ENCODE measurements around the gene CHAT.

The CHAT gene

DNA sequence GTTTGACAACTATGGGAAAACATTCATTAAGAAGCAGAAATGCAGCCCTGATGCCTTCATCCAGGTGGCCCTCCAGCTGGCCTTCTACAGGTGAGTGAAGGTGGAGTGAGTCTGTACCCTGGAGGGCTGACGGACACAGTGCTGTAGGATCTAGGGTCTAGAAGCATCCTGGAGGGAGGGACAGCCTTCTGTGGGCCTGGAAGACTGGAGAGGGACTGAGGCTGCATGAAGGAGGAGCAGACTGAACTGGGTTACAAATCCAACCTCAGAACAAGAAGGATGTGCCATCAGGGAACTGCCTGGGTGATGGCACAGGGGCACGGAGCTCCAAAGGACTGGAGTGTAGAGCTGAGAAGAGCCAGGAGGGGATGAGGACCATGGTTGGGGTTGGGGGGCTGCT is 38.1 kb downstream of the CHAT start:
- DNase-seq (ENCODE audit: low read depth in 2 of 2, low spot score in 1 of 2) = no peak

DNA sequence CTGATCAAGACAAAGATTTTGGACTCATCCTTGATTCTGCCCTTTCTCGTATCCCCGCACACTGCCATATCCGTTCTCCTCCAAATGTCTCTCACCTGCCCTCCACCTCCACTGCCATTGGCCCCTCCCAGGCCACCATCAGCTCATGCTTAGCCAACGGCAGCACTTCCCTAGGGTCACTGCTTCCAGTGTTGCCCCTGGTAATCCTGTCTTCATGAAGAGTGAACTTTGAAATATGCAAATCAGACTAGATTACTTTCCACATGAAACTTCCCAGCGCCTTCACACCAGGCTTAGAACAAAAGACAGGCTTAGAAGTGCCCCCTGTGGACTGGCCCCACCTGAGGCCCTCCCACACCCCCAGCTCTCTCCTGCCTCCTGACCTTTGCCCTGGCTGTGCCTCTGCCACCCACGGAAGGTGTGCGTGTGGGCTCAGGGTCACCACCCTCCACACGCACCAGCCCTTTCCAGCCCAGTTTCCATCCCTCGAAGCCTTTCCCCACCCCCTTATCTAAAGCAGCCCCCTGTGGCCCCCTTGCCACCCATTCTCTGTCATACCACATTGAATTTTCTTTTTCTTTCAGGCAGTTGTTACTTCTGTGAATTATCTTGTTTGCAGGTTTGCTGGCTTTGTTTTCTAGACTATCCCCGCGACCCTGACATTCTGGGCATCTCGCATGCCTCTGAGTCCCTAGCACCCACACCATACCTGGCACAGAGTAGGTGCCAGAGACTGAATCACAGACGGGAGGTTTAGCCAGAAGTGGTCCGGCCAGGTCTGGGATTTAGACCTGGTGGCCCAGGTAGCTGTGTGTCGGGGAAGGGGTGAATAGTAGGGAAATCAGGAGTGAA is 38.8 kb downstream of the CHAT start:
- no peak for DNase-seq (ENCODE audit: low read depth in 2 of 2, low spot score in 1 of 2)

DNA sequence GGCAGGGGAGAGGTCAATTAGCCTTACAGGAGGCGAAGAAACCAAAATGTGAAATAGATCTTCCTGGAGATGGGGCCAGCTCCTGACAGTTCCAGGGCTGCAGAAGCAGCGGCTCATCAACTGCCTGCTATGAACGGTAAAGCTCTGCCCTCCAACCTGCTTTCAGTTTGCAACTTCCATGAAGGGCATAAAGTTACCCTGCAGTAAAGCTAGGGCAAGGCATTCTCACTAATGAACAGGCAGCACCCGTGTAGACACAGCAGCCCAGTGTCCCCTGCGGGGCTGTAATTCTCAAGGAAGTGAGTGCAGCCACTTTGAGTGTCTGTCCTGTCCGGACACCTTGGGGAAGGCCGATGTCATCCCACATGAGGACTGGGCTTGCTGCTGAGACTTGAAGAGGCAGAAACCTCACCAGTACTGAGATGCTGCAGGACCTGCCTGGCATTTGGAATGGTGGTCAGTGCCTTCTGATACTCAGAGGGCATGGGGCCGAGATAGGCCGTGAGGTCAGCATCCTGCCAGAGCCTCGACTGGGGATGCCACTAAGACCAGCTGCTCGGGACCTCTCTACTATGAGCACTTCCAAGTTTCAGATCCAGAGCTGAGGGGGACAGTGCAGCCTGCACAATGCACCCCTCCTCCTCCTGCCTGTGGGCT is 39.6 kb downstream of the CHAT start:
- DNase-seq (ENCODE audit: low read depth in 2 of 2, low spot score in 1 of 2) = no peak

DNA sequence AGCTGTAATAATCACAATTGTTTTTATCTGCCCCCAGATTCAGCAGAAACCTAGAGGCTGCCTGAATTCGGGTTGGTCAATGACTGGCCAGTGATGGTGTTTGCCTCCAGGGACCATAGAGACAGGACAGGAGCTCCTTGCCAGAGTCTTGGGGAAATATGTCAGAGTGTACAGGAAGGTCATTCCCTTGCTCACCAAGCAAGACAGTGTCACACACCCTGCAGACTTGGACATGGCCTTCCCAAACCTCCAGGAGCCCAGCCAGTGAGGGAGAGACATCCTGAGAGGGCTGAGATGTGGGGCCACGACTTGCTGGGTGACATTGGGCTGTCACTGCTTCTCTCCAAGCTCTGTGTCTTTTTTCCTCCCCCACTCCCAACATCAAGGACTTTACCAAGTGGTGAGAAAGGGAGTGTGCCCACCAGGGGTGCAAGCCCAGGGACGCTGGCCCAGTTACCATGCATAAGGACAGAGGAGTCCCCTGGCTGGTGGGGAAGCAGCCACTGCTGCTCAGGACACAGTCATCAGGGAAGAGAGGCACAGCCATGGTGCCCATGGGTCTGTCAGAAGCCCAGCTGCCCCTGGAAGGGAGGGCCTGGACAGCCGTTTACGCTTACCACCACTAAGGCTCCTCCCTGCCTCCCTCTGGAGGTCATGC is 40.3 kb downstream of the CHAT start:
- no peak for DNase-seq (ENCODE audit: low read depth in 2 of 2, low spot score in 1 of 2)

DNA sequence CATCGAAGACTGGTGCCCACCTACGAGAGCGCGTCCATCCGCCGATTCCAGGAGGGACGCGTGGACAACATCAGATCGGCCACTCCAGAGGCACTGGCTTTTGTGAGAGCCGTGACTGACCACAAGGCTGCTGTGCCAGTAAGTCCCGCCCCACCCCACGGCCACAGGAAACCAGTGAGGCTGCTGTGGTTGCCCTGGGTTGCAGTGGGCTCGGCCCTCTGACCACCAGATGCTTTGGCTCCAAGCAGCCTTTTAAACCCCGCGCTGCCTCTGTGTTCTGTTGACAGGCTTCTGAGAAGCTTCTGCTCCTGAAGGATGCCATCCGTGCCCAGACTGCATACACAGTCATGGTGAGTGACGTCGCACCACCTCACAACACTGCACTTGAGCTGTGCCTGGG is 41.3 kb downstream of the CHAT start:
- DNase-seq (ENCODE audit: low read depth in 2 of 2, low spot score in 1 of 2) = no peak

DNA sequence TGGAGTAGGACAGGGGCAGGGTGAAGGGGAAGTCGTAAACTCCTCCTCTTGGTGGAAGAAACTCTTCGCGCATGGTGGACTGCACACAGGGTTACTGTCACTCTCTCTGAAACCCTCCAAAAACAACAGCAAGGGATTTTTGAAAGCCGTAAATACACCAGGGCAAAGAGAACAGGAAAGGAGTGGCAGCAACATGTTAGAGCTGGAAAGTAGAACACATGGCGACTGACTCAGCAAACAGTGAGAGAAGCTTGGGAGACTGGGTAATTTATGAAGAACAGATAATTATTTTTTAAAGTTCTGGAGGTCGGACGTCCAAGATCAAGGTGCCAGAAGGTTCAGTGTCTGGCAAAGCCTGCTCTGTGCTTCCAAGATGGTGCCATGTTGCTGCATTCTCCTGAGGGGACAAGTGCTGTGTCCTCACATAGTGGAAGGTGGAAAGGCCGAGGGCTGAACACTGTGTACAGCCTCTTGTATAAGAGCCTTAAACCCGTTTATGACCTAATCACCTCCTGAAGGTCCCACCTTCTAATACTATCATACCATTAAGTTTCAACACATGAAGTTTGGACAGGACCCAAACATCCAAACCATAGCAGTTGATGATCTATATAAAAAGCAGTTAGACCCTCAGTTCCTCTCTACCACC is 43.1 kb downstream of the CHAT start:
- no peak for DNase-seq (ENCODE audit: low read depth in 2 of 2, low spot score in 1 of 2)

DNA sequence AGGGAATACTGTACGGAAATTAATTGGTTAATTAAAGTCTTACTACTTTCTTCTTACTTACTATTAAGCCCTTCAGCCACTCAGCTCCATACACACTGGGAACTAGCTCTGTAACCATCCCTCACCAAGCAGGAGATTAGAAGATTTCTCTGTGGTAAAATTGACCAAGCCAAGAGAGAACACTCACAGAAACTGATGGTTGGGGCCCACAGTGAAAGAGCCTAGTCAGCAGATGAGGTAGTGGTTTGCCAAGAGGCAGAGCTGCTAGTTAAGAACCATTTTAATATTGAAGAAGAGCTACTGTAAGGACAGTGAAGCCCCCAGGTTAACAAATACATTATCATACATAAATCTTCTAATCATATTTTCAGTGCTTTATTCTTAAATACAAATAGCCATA is 43.8 kb downstream of the CHAT start:
- DNase-seq (ENCODE audit: low read depth in 2 of 2, low spot score in 1 of 2) = no peak

DNA sequence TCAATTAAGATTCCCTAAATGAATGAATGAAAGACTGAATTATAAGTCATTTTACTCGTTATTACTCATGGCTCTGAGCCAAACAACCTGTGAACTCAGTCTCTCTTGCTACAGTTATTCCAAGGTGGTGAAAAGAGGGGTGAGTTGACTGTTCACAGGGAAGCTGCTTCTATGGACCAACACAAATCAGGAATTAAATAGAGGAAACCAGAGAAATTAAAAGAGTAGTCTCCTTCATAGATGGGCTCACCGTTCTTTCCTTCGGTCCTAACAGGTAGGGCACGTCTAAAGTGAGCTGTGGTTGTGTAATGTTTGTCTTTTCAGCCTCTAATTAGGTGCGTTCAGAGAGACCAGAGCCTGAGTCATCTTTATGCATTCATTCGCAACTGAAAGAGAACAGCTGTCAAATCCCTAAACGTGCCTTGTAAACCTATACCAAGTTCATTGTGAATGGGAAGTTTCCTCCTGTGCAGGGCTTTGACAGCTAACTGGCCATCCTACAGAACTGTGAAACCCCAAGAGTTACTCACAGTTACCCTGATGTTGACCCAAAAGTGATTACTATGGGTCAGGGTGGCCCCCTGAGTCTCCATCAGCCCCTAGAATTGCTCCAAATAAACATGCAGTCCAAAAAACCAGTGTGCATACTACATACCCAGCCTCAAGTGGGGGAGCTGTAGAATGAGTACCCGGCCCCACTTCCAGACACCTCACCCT is 47.5 kb downstream of the CHAT start:
- DNase-seq (ENCODE audit: low read depth in 2 of 2, low spot score in 1 of 2) = no peak

DNA sequence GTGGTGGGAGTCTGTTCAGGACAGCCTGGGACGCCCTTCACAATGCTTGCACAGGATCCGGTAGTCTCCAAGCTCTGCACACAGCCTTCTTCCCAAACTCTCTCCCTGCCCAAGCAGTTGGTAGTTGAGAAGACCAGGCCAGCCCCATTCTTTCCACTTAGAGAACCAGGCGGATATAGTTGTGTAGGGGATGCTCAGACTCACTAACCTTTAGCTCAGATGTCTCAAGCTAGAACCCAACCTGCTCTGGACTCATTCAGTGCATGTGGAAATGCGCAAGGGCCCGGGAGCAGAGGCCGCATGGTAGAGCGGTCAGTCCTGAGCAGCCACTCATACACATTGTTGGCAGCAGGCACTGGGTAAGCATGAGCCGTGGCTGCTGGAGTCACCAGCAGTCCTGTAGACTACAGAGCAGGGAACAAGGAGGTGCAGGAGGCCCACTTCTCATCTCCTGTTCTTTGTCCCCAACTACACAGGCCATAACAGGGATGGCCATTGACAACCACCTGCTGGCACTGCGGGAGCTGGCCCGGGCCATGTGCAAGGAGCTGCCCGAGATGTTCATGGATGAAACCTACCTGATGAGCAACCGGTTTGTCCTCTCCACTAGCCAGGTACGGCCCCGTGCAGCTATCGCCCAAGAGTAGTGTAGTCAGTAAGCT is 48.5 kb downstream of the CHAT start:
- no peak for DNase-seq (ENCODE audit: low read depth in 2 of 2, low spot score in 1 of 2)

DNA sequence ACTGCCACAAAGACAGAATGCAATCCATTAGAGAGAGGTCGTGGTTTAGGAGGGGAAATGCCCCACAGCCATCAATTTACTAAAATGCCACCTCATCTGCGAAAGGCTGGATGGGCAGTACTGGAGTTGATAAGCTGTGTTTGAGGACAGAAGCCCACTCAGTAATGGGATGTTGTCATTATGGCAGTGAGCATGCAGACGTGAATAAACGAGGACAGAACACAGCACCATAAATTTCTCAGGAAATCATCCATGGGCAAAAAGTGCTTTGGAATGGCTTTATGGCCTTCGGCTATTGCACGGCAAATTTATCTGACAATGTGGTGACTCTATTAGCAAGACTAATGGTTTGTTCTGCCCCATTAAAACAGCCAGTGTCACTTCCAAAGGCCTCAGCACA is 49.8 kb downstream of the CHAT start:
- no peak for DNase-seq (ENCODE audit: low read depth in 2 of 2, low spot score in 1 of 2)

DNA sequence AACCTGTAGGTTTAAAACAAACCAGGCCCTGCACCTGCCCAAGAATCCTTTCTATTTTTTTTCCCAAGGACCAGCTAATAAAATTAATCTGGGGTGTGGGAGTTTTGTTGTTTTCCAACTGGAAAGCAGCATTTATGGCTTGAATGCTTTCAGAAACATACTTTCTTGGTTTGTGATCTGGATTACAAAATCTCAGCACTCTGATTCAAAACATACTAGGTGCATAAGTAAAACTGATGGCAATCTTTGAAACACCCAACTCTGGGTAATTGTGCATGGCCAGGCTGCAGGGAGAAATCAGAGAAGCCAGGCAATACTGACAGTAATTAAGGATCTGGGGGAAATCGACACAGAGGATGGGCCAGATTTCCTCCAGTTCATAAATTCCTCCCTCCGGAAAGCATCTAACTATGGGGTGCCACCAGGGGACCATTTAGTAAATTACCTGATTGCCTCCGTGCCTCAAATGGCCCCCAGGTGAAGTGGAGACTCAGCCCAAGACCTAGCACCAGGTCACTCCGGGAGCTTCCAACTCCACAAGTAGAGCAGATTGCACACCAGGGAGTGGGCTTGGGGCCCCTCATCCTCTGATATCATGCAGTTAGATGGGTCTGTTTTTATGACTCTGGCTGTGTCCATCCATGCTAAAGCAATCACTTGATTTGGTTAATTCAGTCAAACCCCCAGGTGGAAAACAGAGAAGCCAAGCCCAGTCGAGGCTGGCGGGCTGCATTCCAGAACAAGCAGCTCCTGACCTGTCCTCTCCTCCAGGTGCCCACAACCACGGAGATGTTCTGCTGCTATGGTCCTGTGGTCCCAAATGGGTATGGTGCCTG is 50.4 kb downstream of the CHAT start:
- DNase-seq (ENCODE audit: low read depth in 2 of 2, low spot score in 1 of 2) = no peak

DNA sequence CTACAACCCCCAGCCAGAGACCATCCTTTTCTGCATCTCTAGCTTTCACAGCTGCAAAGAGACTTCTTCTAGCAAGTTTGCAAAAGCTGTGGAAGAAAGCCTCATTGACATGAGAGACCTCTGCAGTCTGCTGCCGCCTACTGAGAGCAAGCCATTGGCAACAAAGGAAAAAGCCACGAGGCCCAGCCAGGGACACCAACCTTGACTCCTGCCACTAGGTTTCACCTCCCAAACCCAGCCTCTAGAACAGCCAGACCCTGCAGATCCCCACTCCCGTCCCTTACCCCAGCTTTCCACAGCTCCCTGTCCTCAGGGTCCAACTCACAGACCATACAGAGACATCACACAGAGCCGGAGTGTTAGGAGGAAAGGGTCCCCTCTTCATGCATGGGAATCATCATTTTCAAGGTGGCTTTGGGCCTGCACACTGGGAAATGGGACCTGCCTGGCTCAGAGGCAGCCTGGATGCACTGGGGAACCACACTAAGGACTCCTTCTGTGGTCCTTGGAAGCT is 51.1 kb downstream of the CHAT start:
- no peak for DNase-seq (ENCODE audit: low read depth in 2 of 2, low spot score in 1 of 2)

DNA sequence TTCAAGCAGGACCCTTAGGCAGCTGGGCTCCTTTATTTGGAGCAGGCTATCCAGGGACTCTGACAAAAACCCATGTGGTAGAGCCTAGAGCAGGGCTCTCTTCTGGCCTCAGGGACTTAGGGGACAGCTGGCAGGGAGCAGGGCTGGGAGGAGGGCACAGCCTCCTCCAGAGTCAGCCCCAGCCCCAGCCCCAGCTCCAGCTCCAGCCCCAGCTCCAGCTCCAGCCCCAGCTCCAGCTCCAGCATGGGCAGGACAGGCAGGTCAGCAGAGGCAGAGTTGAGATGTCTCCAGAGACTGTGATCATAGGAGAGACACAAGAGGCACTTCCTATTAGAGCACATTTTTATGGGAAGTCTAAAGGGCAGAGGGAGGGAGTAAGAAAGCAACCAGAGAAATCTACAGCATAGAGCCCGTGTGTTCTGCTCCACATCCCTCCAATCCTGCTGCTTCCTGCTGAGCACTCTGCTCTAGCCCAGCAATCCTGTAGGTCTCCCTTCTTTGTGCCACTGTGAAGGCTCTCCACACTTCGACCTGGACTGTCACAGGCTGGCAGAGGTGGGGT is 52.3 kb downstream of the CHAT start:
- DNase-seq (ENCODE audit: low read depth in 2 of 2, low spot score in 1 of 2) = no peak

DNA sequence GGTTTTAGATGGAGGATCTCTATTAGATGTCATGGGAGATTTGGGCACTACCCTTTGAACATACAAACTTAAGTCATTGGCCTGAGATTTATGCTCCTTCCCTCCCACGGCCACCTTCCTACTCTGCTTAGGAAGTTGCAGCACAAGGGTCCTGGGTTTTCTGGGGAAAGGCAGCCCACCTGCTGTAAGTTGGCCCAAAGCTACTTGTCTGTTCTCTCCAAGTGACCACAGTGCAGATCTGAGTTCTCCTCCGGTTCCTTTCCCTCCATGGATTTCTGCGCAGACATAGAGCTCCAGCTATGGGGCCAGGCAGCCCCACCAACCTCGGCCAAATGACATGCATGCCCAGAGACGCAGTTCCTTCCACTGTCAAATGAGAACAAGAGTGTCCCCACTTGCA is 52.8 kb downstream of the CHAT start:
- no peak for DNase-seq (ENCODE audit: low read depth in 2 of 2, low spot score in 1 of 2)

DNA sequence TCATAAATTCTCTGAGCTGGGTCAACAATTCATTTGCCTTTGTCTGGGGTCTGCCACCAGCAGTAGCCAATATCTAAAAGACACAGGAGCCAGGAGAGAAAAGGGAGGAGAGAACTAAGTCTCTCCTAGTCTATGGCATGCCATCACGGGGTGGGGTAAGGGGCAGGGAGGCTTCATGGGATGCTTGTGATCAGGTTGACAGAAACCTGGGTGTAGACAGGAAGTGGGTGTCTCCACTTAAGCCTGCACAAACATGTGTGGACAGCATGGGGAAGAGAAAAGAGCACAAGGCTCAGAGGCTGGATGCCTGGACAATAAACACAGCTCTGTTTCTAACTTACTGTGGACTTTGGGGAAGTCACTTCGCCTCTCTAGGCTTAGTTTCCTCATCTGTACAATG is 54.2 kb downstream of the CHAT start:
- DNase-seq (ENCODE audit: low read depth in 2 of 2, low spot score in 1 of 2) = no peak

DNA sequence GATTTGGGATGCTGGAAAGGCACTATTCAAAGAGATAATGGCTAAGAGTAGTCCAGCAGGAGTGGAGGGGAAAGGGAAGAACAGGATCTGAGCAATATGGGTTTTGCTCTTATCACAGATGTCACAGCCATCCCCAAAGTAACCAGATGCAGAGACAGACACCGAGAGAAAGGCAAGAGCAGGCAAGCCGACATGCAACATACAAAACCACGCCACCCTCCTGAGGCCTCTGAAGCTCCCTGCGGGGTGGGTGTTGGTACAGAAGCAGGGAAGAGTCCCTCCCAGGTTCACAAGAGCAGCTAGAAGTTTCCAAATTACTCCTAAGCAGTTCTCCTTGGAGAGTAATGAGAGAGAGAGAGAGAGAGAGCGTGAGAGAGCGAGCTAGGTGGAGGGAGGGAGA is 54.8 kb downstream of the CHAT start:
- DNase-seq (ENCODE audit: low read depth in 2 of 2, low spot score in 1 of 2) = no peak

DNA sequence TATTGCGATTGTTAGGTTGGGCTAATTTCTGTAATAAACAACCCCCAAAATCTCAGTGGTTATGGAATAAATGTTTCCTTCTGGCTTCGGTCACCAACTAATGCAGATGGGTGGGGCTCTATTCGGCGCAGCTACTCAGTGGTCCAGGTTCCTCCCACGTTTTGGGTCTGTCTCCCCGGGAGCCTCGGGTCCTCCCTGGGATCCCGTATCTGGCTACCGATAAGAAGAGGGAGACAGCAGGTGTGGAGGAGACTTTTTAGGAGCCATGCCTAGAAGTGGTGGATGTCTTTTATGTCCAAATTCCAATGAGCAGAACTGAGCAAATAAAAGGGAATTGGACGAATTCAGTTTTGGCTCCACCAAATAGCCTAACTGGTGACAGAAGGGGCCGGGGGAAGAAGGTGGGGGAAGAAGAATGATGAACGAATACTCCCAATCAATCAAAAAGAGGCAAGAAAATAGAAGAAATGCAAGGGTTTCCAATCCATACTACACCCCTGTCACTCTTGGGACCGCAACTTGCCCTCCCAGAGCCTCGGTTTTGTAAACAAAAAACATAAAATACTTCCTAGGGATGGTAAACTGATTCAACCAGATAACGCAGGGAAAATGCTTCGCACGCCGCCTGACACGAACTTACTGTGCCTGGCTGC is 65.1 kb downstream of the CHAT start:
- DNase-seq (ENCODE audit: low read depth in 2 of 2, low spot score in 1 of 2) = no peak

DNA sequence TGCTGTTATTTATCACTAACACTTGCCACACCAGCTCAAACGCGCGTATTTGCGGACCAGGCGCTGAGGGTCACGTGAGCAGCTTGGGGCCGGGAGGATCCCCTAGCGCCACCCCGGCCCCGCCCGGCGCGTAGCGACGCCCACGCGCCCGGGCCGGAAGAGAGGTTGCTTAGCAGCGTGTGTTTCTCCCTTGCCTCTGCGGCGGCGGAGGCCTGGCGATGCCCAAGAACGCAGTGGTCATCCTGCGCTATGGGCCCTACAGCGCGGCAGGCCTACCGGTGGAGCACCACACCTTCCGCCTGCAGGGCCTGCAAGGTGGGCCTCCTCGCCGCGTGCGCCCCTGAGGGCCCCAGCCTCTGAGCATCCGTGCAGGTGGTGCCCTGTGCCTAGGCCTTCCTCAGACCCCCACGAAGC is 65.7 kb downstream of the CHAT start, which contains the start of gene C10orf53:
C10orf53 (plus strand) TSS at position 172 of the 414 bp plus-strand sequence; CDS start at position 219, 47 bp downstream.
- no peak for DNase-seq (ENCODE audit: low read depth in 2 of 2, low spot score in 1 of 2)
